ENCODE measurements around the gene RAB11FIP3. TPM values are rescaled to one million over a fixed set of nuclear protein-coding genes. Genes with fewer than 3 reads are reported as not detected.

RAB11FIP3 gene
- total RNA-seq, 2 donors from 2014 or later, result 62.7 to 68.9 TPM

DNA sequence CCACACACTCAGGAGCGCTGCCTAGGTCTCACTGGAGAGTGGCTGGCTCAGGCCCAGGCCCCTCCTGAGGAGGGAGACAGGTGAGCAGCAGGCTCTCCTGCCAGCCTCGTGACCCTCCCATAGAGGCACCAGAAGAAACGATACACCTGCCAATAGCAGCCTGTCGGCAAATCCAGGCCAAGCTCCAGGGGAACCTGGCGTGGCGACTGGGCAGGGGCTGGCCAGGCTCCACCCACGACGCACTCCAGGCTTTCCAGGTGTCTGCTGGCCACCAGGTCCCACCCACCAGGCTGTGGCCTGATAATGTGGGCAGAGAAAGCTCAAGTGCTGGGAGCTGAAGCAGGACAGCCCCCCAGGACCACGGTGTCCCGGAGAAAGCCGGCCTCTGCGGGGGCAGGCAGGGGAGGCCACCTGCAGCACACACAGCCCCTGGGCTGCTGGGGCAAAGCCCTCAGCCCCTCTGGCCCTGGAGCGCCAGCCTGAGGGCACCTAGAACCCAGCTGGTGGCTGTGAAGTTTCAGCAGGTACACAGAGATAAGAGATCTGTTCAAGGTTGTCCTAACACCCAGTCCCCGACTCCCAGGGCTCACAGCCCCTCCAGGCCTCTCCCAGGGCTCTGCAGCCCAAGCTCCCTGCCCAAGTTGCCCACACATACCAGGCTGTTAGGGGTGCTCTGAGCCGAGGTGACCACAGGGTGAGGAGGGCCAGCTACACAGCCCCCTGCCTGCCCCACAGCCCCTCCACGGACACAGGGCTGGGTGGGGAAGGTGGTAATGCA, 46.1 kb upstream of the RAB11FIP3 start:
- H3K27me3 Mint-ChIP-seq (ENCODE audit: insufficient read depth), result no peaks in the 10 kb centered on the region
- H3K27ac ChIP-seq (ENCODE audit: low read depth, low read length), result no peak overlapping the region
- peak; percentile 96 for DNase-seq
- H3K4me1 Mint-ChIP-seq, result peaks cover 23% of the 10 kb centered on the region
- no peaks in the 10 kb centered on the region for H3K27me3 ChIP-seq (ENCODE audit: control insufficient read depth, insufficient read depth, low read length, poor library complexity, severe bottlenecking)
- H3K4me1 ChIP-seq (ENCODE audit: control insufficient read depth, insufficient read depth, low read length), result peaks cover 24% of the 10 kb centered on the region
- peaks cover 8% of the 10 kb centered on the region for H3K36me3 Mint-ChIP-seq (ENCODE audit: low read depth)
- H3K36me3 ChIP-seq (ENCODE audit: control insufficient read depth, insufficient read depth, low read length), result peaks cover 18% of the 10 kb centered on the region
- WGBS, 2 experiments (ENCODE audit: insufficient coverage in 1 of 2, insufficient read length in 1 of 2), result 75 to 89% methylated on average over 14 to 16 of the region's 16 CpGs
- H3K27ac Mint-ChIP-seq, result no peak overlapping the region
- no peak overlapping the region for H3K9ac ChIP-seq (ENCODE audit: extremely low read depth, low read length, poor library complexity, severe bottlenecking)
- peak overlapping the region; percentile 84 for H3K4me3 ChIP-seq (ENCODE audit: low read length)
- TF ChIP-seq, protein P1, sequence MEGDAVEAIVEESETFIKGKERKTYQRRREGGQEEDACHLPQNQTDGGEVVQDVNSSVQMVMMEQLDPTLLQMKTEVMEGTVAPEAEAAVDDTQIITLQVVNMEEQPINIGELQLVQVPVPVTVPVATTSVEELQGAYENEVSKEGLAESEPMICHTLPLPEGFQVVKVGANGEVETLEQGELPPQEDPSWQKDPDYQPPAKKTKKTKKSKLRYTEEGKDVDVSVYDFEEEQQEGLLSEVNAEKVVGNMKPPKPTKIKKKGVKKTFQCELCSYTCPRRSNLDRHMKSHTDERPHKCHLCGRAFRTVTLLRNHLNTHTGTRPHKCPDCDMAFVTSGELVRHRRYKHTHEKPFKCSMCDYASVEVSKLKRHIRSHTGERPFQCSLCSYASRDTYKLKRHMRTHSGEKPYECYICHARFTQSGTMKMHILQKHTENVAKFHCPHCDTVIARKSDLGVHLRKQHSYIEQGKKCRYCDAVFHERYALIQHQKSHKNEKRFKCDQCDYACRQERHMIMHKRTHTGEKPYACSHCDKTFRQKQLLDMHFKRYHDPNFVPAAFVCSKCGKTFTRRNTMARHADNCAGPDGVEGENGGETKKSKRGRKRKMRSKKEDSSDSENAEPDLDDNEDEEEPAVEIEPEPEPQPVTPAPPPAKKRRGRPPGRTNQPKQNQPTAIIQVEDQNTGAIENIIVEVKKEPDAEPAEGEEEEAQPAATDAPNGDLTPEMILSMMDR (conservative IDR thresholded peaks at IDR 0.05), result no peak
- H3K9me3 Mint-ChIP-seq, result no peaks in the 10 kb centered on the region
- no peaks in the 10 kb centered on the region for H3K9me3 ChIP-seq (ENCODE audit: control insufficient read depth, low read length)
- H3K4me3 Mint-ChIP-seq, result peak overlapping the region; percentile 77

DNA sequence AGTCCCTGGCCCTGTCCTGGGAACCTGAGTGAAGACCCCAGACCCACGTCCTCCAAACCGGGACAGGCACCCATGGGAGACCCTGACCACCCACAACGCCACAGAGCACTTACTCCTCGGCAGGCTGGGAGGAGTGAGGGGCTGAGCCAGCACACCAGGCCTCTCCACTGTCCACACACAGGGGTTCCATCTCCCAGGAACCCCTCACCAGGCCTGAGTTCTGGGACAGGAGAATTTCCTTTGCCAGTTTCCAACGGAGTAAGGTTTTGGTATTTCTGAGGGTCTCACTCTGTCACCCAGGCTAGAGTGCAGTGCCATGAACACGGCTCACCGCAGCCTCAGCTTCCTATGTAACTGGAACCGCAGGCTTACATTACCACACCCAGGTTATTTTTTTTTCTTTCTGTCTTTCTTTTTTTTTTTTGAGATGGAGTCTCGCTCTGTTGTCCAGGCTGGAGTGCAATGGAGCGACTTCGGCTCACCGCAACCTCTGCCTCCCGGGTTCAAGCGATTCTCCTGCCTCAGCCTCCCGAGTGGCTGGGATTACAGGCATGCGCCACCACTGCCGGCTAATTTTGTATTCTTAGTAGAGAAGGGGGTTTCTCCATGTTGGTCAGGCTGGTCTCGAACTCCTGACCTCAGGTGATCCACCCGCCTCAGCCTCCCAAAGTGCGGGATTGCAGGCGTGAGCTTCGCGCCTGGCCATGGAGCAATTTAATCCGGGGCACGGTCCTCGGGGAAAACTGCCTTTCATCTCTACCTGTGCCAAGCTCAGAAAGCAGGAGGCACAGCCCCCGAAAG, 45.3 kb upstream of the RAB11FIP3 start:
- Histone ChIP-seq H3K9ac (ENCODE audit: extremely low read depth, low read length, poor library complexity, severe bottlenecking) (no peak overlapping the region), H3K9me3 (ENCODE audit: control insufficient read depth, low read length) (no peaks in the 10 kb centered on the region), H3K27ac (ENCODE audit: low read depth, low read length) (no peak overlapping the region), H3K36me3 (ENCODE audit: control insufficient read depth, insufficient read depth, low read length) (peaks cover 11% of the 10 kb centered on the region), H3K4me1 (ENCODE audit: control insufficient read depth, insufficient read depth, low read length) (peaks cover 24% of the 10 kb centered on the region), H3K4me3 (ENCODE audit: low read length) (peak overlapping the region; percentile 84), H3K27me3 (ENCODE audit: control insufficient read depth, insufficient read depth, low read length, poor library complexity, severe bottlenecking) (no peaks in the 10 kb centered on the region)
- DNase-seq, result no peak
- 84 to 86% methylated on average over 22 to 27 of the region's 27 CpGs for WGBS, 2 experiments (ENCODE audit: insufficient coverage in 1 of 2, insufficient read length in 1 of 2)
- H3K4me3 Mint-ChIP-seq, result peak overlapping the region; percentile 77
- H3K27ac Mint-ChIP-seq, result no peak overlapping the region
- H3K27me3 Mint-ChIP-seq (ENCODE audit: insufficient read depth), result no peaks in the 10 kb centered on the region
- TF ChIP-seq, protein P1 (conservative IDR thresholded peaks at IDR 0.05), result no peak
- H3K4me1 Mint-ChIP-seq, result peaks cover 23% of the 10 kb centered on the region
- H3K9me3 Mint-ChIP-seq, result no peaks in the 10 kb centered on the region
- H3K36me3 Mint-ChIP-seq (ENCODE audit: low read depth), result peaks cover 5% of the 10 kb centered on the region

DNA sequence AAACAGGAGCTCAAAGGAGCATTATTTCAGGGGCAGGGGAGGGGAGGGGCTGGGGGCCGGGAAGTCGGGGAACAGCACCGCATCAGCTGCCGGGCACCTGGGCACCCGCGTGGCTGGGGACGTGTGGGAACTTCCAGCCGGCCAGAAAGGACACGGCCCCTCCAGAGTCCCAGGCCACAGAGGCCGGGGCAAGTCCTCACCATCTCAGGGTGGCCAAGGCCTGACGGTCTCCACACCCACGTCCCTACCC, 44.8 kb upstream of the RAB11FIP3 start:
- peak overlapping the region; percentile 84 for H3K4me3 ChIP-seq (ENCODE audit: low read length)
- TF ChIP-seq, protein P1 (conservative IDR thresholded peaks at IDR 0.05), result no peak
- H3K4me1 ChIP-seq (ENCODE audit: control insufficient read depth, insufficient read depth, low read length), result peaks cover 24% of the 10 kb centered on the region
- DNase-seq, result no peak
- H3K27ac ChIP-seq (ENCODE audit: low read depth, low read length), result no peak overlapping the region
- peak overlapping the region; percentile 77 for H3K4me3 Mint-ChIP-seq
- peak overlapping the region; percentile 63 for H3K9ac ChIP-seq (ENCODE audit: extremely low read depth, low read length, poor library complexity, severe bottlenecking)
- H3K36me3 ChIP-seq (ENCODE audit: control insufficient read depth, insufficient read depth, low read length), result peaks cover 8% of the 10 kb centered on the region
- H3K4me1 Mint-ChIP-seq, result peaks cover 23% of the 10 kb centered on the region
- no peaks in the 10 kb centered on the region for H3K27me3 Mint-ChIP-seq (ENCODE audit: insufficient read depth)
- no peaks in the 10 kb centered on the region for H3K9me3 ChIP-seq (ENCODE audit: control insufficient read depth, low read length)
- H3K9me3 Mint-ChIP-seq, result no peaks in the 10 kb centered on the region
- 4 to 9% methylated on average over 8 to 12 of the region's 12 CpGs for WGBS, 2 experiments (ENCODE audit: insufficient coverage in 1 of 2, insufficient read length in 1 of 2)
- no peak overlapping the region for H3K27ac Mint-ChIP-seq
- H3K27me3 ChIP-seq (ENCODE audit: control insufficient read depth, insufficient read depth, low read length, poor library complexity, severe bottlenecking), result no peaks in the 10 kb centered on the region
- peaks cover 5% of the 10 kb centered on the region for H3K36me3 Mint-ChIP-seq (ENCODE audit: low read depth)
